ENCODE data around the gene PDE3B.

GRCh38 chr11:14916403-14916802, 272.8 kb downstream of the PDE3B start:
- TF ChIP-seq POLR2A (IDR thresholded peaks at IDR 0.05): no peak
- TF ChIP-seq, protein P1, sequence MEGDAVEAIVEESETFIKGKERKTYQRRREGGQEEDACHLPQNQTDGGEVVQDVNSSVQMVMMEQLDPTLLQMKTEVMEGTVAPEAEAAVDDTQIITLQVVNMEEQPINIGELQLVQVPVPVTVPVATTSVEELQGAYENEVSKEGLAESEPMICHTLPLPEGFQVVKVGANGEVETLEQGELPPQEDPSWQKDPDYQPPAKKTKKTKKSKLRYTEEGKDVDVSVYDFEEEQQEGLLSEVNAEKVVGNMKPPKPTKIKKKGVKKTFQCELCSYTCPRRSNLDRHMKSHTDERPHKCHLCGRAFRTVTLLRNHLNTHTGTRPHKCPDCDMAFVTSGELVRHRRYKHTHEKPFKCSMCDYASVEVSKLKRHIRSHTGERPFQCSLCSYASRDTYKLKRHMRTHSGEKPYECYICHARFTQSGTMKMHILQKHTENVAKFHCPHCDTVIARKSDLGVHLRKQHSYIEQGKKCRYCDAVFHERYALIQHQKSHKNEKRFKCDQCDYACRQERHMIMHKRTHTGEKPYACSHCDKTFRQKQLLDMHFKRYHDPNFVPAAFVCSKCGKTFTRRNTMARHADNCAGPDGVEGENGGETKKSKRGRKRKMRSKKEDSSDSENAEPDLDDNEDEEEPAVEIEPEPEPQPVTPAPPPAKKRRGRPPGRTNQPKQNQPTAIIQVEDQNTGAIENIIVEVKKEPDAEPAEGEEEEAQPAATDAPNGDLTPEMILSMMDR (IDR thresholded peaks at IDR 0.05): no peak
